GM12878 (cell line): Measurements from ENCODE around the gene KIF3A.
A peak's percentile ranks its signal among the peaks of the same experiment; 100 is the strongest.

Source experiments
- CBFB ChIP-seq: IDR thresholded peaks from 2 replicates; pipeline ENCODE4 v1.6.1; 2016; ENCODE audit warnings: antibody characterized with exemption, low read depth
- CTCF ChIP-seq, 3 experiments: IDR thresholded peaks in 2 of 3; conservative IDR thresholded peaks in 1 of 3; 2 replicates each; pipeline ENCODE4 v1.5.1; 2011; ENCODE audit warnings: low read depth in 3 of 3, low read length in 3 of 3, mild to moderate bottlenecking in 3 of 3, control low read depth in 2 of 3, moderate library complexity in 2 of 3, inconsistent platforms in 1 of 3, mixed read lengths in 1 of 3; ENCODE audit not compliant: control insufficient read depth in 2 of 3, insufficient read depth in 1 of 3; ENCODE audit errors: extremely low read depth in 1 of 3
- GABPA ChIP-seq: IDR thresholded peaks from 2 replicates; pipeline ENCODE4 v1.6.1; 2014; ENCODE audit warnings: antibody characterized with exemption, low read depth, mild to moderate bottlenecking, inconsistent platforms
- HCFC1 ChIP-seq: fragments of 150-350 bp; IDR thresholded peaks from 2 replicates; pipeline ENCODE4 v1.6.1; 2014; ENCODE audit warnings: low read length
- NKRF ChIP-seq: fragments of 450-650 bp; conservative IDR thresholded peaks from 2 replicates; pipeline ENCODE4 v1.6.1; 2017; ENCODE audit warnings: mild to moderate bottlenecking, moderate library complexity
- POLR2AphosphoS2 ChIP-seq: IDR thresholded peaks from 2 replicates; pipeline ENCODE4 v1.6.1; 2011; ENCODE audit warnings: low read depth, mild to moderate bottlenecking, low read length, improper control_type of control experiment, moderate library complexity
- POLR2AphosphoS5 ChIP-seq: IDR thresholded peaks from 2 replicates; pipeline ENCODE4 v1.6.1; 2011; ENCODE audit warnings: mild to moderate bottlenecking, low read length, inconsistent platforms

DNA sequence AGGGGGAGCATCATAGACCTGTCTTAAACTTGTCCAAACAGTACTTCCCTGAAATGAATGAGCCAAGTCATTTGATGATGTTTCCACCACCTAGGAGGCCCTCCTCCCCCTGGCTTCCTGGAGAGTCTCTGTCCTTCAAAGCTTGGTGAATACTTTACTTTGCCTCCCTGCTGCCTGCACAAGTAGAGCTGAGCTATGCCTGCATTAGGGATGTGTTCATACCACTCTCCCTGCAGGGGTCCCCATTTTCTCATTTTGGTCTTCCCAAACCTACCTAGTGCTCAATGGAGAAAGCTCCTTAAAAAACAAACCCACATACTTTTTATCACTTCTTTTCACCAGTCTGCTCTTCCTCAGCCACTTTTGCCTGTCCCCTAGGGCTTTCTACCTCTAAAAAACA, 17.6 kb upstream of the KIF3A start:
- TF ChIP-seq CTCF (IDR thresholded peaks at IDR 0.05 in 2 of 3, conservative IDR thresholded peaks at IDR 0.05 in 1 of 3; ENCODE audit: control insufficient read depth in 2 of 3, extremely low read depth in 1 of 3, insufficient read depth in 1 of 3, low read depth in 3 of 3, low read length in 3 of 3) (peak in 1 of 3 experiments; percentile 26; a peak in 2 of 6 replicates), GABPA (no peak), NKRF (no peak), CBFB (no peak), POLR2AphosphoS2 (no peak), POLR2AphosphoS5 (no peak), HCFC1 (no peak)
